K562 (cell line): ENCODE data around the gene ATXN7L2. TPM values are rescaled to one million over a fixed set of nuclear protein-coding genes. Genes with fewer than 3 reads are reported as not detected.

Source experiments
- HLTF ChIP-seq: fragments of 450-650 bp; IDR thresholded peaks from 2 replicates; pipeline ENCODE4 v1.6.1; 2016
- ILF3 ChIP-seq: fragments of 450-650 bp; IDR thresholded peaks from 2 replicates; pipeline ENCODE4 v1.6.1; 2018; ENCODE audit warnings: antibody characterized with exemption, mild to moderate bottlenecking, moderate library complexity, borderline replicate concordance
- LARP7 ChIP-seq: fragments of 450-650 bp; IDR thresholded peaks from 2 replicates; pipeline ENCODE4 v1.6.1; 2016
- MCM3 ChIP-seq: fragments of 450-650 bp; IDR thresholded peaks from 2 replicates; pipeline ENCODE4 v1.6.1; 2016
- POLR2AphosphoS2 ChIP-seq: IDR thresholded peaks from 2 replicates; pipeline ENCODE4 v1.6.1; 2012; ENCODE audit warnings: low read length, improper control_type of control experiment
- SREBF2 ChIP-seq: sonication (generic); formaldehyde crosslinking; IDR thresholded peaks from 2 replicates; pipeline ENCODE4 v1.4.0; 2020; ENCODE audit warnings: mild to moderate bottlenecking, missing genetic modification reagents
- ZNF274 ChIP-seq: IDR thresholded peaks from 2 replicates; pipeline ENCODE4 v1.6.1; 2011; ENCODE audit warnings: low read depth, mild to moderate bottlenecking, low read length, moderate library complexity, borderline replicate concordance
- polyA plus RNA-seq, 8 experiments: library from polyadenylated mRNA; depleted of rRNA in 4 of 8; stranded (reverse) in 5 of 8; unstranded in 3 of 8; fragments of >200 nt; fragmentation: Nextera tagmentation in 2 of 8; fragmentation: Illumina TruSeq in 1 of 8; extraction: Ambion mirVana in 2 of 8; extraction: Trizol in 1 of 8; gene quantifications; 2 replicates each; pipeline versions ENCODE4 v1.2.1 to v1.2.3, GENCODE V29; 2011 to 2014; ENCODE audit warnings: inconsistent platforms in 1 of 8, missing spikeins in 1 of 8
- total RNA-seq, 7 experiments: library from RNA; depleted of rRNA in 6 of 7; stranded (reverse); fragments of >200 nt in 6 of 7; fragmentation: Illumina TruSeq in 2 of 7; extraction: Trizol in 2 of 7; gene quantifications; 2 replicates each; pipeline versions ENCODE4 v1.2.1 to v1.2.3, GENCODE V29; 2011 to 2021; ENCODE audit warnings: low replicate concordance in 1 of 7
- TF ChIP-seq, protein P1 (sequence below): sonication (generic); formaldehyde crosslinking; IDR thresholded peaks from 2 replicates; pipeline ENCODE4 v1.9.0; 2022; ENCODE audit warnings: mild to moderate bottlenecking, missing genetic modification reagents
- TF ChIP-seq, protein P2 (sequence below): sonication (generic); formaldehyde crosslinking; IDR thresholded peaks from 2 replicates; pipeline ENCODE4 v1.8.1; 2023; ENCODE audit warnings: mild to moderate bottlenecking, missing genetic modification reagents

ATXN7L2 gene
- total and polyA plus RNA-seq, 9 of the 15 experiments (the other 6 are each of a cell fraction or from before 2014, with no cell fraction given), result 0.21 to 10.4 (median 5.8) TPM

DNA sequence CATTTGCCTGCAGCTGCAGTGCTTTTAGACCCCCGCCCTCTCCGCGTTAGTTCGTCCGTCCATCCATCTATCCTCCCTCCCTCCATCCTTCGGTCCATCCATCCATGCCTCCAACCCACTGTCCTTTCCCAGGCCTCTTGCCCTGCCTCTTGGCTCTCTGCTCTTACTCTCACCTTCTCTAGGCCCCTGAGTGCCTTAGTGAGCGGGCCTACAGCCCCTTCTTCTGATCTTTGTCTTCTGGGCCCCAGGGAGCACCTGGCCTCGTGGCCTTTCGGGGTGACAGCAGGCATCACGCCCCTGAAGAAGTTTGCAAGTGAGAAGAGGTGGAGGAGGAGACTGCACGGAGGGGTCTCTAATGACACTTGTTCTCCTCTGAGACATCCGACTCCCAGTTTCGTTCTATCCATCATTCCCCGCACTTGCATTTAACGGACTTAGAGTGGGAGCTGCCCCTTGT, 842 bp downstream of the ATXN7L2 start (continued):
- 0 out of 2 replicates have a peak, but pooled peaks have one; percentile 40 for TF ChIP-seq HLTF
- no peak for TF ChIP-seq ILF3
- no peak for TF ChIP-seq ZNF274
- TF ChIP-seq SREBF2, result no peak
- peak; percentile 2; the same call in 1 of the 2 replicates for TF ChIP-seq LARP7
- TF ChIP-seq MCM3, result no peak
- TF ChIP-seq, protein P1, sequence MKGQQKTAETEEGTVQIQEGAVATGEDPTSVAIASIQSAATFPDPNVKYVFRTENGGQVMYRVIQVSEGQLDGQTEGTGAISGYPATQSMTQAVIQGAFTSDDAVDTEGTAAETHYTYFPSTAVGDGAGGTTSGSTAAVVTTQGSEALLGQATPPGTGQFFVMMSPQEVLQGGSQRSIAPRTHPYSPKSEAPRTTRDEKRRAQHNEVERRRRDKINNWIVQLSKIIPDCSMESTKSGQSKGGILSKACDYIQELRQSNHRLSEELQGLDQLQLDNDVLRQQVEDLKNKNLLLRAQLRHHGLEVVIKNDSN (CRISPR knock-in tag), result 0 out of 2 replicates have a peak, but pooled peaks have one; percentile 5
- TF ChIP-seq, protein P2, sequence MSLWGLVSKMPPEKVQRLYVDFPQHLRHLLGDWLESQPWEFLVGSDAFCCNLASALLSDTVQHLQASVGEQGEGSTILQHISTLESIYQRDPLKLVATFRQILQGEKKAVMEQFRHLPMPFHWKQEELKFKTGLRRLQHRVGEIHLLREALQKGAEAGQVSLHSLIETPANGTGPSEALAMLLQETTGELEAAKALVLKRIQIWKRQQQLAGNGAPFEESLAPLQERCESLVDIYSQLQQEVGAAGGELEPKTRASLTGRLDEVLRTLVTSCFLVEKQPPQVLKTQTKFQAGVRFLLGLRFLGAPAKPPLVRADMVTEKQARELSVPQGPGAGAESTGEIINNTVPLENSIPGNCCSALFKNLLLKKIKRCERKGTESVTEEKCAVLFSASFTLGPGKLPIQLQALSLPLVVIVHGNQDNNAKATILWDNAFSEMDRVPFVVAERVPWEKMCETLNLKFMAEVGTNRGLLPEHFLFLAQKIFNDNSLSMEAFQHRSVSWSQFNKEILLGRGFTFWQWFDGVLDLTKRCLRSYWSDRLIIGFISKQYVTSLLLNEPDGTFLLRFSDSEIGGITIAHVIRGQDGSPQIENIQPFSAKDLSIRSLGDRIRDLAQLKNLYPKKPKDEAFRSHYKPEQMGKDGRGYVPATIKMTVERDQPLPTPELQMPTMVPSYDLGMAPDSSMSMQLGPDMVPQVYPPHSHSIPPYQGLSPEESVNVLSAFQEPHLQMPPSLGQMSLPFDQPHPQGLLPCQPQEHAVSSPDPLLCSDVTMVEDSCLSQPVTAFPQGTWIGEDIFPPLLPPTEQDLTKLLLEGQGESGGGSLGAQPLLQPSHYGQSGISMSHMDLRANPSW (CRISPR knock-in tag), result 0 out of 2 replicates have a peak, but pooled peaks have one; percentile 39
- TF ChIP-seq POLR2AphosphoS2, result no peak
